K562 (cell line): ENCODE data around the gene AMFR. TPM values are rescaled to one million over a fixed set of nuclear protein-coding genes. Genes with fewer than 3 reads are reported as not detected.

Experiments used
- HDGF ChIP-seq: fragments of 450-650 bp; IDR thresholded peaks from 2 replicates; pipeline ENCODE4 v1.6.1; 2016
- ILF3 ChIP-seq: fragments of 450-650 bp; IDR thresholded peaks from 2 replicates; pipeline ENCODE4 v1.6.1; 2018; ENCODE audit warnings: antibody characterized with exemption, mild to moderate bottlenecking, moderate library complexity, borderline replicate concordance
- POLR2H ChIP-seq: IDR thresholded peaks from 2 replicates; pipeline ENCODE4 v1.6.1; 2016; ENCODE audit warnings: missing genetic modification characterization, low read depth, mild to moderate bottlenecking, control low read depth, missing compliant biosample characterization, moderate library complexity
- TEAD2 ChIP-seq: fragments of 450-650 bp; IDR thresholded peaks from 2 replicates; pipeline ENCODE4 v1.6.1; 2016; ENCODE audit warnings: missing genetic modification characterization, control low read depth, missing compliant biosample characterization
- ZNF224 ChIP-seq: sonication (generic); formaldehyde crosslinking; IDR thresholded peaks from 2 replicates; pipeline ENCODE4 v1.8.0; 2022; ENCODE audit warnings: mild to moderate bottlenecking, missing genetic modification reagents
- ZNF707 ChIP-seq: fragments of 250-450 bp; sonication (Bioruptor Pico); conservative IDR thresholded peaks from 2 replicates; pipeline ENCODE4 v1.8.0; 2022; ENCODE audit warnings: inconsistent platforms, mild to moderate bottlenecking, moderate library complexity
- ZSCAN29 ChIP-seq: fragments of 450-650 bp; IDR thresholded peaks from 2 replicates; pipeline ENCODE4 v1.6.1; 2017
- polyA plus RNA-seq, 8 experiments: library from polyadenylated mRNA; depleted of rRNA in 4 of 8; stranded (reverse) in 5 of 8; unstranded in 3 of 8; fragments of >200 nt; fragmentation: Nextera tagmentation in 2 of 8; fragmentation: Illumina TruSeq in 1 of 8; extraction: Ambion mirVana in 2 of 8; extraction: Trizol in 1 of 8; gene quantifications; 2 replicates each; pipeline versions ENCODE4 v1.2.1 to v1.2.3, GENCODE V29; 2011 to 2014; ENCODE audit warnings: inconsistent platforms in 1 of 8, missing spikeins in 1 of 8
- total RNA-seq, 7 experiments: library from RNA; depleted of rRNA in 6 of 7; stranded (reverse); fragments of >200 nt in 6 of 7; fragmentation: Illumina TruSeq in 2 of 7; extraction: Trizol in 2 of 7; gene quantifications; 2 replicates each; pipeline versions ENCODE4 v1.2.1 to v1.2.3, GENCODE V29; 2011 to 2021; ENCODE audit warnings: low replicate concordance in 1 of 7
- TF ChIP-seq, protein P1 (sequence below): fragments of 450-650 bp; formaldehyde crosslinking; IDR thresholded peaks from 2 replicates; pipeline ENCODE4 v1.4.0; 2022; ENCODE audit warnings: missing genetic modification characterization
- TF ChIP-seq, protein P2 (sequence below): IDR thresholded peaks from 2 replicates; pipeline ENCODE4 v1.6.1; 2014; ENCODE audit warnings: antibody characterized with exemption
- TF ChIP-seq, protein P3 (sequence below): fragments of 250-450 bp; sonication (Bioruptor Pico); IDR thresholded peaks from 2 replicates; pipeline ENCODE4 v1.5.0; 2021; ENCODE audit warnings: mild to moderate bottlenecking, borderline replicate concordance
- TF ChIP-seq, protein P4 (sequence below): fragments of 200-800 bp; sonication (Bioruptor generic); IDR thresholded peaks from 2 replicates; pipeline ENCODE4 v1.6.1; 2017; ENCODE audit warnings: missing genetic modification characterization, missing compliant biosample characterization
- TF ChIP-seq, protein P5 (sequence below): fragments of 450-650 bp; IDR thresholded peaks from 2 replicates; pipeline ENCODE4 v1.6.1; 2016; ENCODE audit warnings: low read depth, mild to moderate bottlenecking, moderate library complexity

The AMFR gene
- total and polyA plus RNA-seq, 9 of the 15 experiments (the other 6 are each of a cell fraction or from before 2014, with no cell fraction given) = 15.6 to 113 (median 58.4) TPM

DNA sequence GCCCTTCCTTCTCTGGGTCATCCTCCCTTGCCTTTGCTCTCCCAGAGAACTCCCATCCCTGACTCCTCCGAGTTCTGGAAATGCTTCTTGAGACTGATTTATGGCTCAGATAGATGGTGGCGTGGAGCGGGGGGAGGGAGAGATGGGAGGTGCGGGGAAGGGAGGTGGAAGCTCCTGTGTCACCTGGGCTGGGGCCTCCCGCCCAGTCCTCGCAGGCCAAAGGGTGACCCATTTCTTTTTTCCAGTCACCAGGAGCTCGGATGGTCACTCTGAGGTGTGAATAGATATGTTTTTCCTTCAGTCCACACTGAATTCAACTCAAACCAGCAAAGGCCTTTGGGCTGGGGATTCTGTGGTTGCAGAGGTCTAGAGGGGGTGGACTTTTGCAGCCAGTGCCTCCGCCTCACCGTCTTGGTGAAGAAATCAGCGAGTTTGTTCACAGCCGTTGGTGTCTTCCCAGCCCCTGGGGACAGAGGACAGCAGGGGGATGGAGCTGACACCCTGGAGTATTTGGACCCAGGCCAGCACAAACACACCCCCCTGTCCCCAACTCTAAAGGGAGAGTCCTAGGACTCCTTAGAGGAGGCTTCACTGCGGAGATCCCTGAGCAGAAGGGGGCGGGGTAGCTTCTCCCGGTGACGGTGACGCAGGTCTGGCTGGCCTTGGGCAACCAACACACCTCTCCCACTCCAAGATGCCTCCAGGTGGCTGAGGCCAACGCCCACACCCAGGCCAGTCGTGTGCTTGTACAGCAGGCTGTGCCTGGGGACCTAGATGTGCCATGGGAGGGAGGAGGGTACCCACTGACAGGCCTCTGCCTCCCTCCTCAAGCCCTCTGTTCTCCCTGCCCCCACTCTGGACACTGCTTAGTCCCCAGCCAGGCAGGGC lies 80.6 kb downstream of the AMFR start (continued):
- TF ChIP-seq, protein P1, sequence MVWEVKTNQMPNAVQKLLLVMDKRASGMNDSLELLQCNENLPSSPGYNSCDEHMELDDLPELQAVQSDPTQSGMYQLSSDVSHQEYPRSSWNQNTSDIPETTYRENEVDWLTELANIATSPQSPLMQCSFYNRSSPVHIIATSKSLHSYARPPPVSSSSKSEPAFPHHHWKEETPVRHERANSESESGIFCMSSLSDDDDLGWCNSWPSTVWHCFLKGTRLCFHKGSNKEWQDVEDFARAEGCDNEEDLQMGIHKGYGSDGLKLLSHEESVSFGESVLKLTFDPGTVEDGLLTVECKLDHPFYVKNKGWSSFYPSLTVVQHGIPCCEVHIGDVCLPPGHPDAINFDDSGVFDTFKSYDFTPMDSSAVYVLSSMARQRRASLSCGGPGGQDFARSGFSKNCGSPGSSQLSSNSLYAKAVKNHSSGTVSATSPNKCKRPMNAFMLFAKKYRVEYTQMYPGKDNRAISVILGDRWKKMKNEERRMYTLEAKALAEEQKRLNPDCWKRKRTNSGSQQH (CRISPR knock-in tag) = no peak
- TF ChIP-seq, protein P2, sequence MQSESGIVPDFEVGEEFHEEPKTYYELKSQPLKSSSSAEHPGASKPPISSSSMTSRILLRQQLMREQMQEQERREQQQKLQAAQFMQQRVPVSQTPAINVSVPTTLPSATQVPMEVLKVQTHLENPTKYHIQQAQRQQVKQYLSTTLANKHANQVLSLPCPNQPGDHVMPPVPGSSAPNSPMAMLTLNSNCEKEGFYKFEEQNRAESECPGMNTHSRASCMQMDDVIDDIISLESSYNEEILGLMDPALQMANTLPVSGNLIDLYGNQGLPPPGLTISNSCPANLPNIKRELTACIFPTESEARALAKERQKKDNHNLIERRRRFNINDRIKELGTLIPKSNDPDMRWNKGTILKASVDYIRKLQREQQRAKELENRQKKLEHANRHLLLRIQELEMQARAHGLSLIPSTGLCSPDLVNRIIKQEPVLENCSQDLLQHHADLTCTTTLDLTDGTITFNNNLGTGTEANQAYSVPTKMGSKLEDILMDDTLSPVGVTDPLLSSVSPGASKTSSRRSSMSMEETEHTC = no peak
- TF ChIP-seq, protein P3, sequence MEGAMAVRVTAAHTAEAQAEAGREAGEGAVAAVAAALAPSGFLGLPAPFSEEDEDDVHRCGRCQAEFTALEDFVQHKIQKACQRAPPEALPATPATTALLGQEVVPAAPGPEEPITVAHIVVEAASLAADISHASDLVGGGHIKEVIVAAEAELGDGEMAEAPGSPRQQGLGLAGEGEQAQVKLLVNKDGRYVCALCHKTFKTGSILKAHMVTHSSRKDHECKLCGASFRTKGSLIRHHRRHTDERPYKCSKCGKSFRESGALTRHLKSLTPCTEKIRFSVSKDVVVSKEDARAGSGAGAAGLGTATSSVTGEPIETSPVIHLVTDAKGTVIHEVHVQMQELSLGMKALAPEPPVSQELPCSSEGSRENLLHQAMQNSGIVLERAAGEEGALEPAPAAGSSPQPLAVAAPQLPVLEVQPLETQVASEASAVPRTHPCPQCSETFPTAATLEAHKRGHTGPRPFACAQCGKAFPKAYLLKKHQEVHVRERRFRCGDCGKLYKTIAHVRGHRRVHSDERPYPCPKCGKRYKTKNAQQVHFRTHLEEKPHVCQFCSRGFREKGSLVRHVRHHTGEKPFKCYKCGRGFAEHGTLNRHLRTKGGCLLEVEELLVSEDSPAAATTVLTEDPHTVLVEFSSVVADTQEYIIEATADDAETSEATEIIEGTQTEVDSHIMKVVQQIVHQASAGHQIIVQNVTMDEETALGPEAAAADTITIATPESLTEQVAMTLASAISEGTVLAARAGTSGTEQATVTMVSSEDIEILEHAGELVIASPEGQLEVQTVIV (CRISPR knock-in tag) = no peak
- no peak for TF ChIP-seq HDGF
- no peak for TF ChIP-seq ZSCAN29
- TF ChIP-seq ZNF707 (CRISPR knock-in tag) = no peak
- TF ChIP-seq, protein P4, sequence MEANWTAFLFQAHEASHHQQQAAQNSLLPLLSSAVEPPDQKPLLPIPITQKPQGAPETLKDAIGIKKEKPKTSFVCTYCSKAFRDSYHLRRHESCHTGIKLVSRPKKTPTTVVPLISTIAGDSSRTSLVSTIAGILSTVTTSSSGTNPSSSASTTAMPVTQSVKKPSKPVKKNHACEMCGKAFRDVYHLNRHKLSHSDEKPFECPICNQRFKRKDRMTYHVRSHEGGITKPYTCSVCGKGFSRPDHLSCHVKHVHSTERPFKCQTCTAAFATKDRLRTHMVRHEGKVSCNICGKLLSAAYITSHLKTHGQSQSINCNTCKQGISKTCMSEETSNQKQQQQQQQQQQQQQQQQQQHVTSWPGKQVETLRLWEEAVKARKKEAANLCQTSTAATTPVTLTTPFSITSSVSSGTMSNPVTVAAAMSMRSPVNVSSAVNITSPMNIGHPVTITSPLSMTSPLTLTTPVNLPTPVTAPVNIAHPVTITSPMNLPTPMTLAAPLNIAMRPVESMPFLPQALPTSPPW (CRISPR knock-in tag) = peak; percentile 53
- no peak for TF ChIP-seq ILF3
- no peak for TF ChIP-seq POLR2H (tag)
- TF ChIP-seq, protein P5, sequence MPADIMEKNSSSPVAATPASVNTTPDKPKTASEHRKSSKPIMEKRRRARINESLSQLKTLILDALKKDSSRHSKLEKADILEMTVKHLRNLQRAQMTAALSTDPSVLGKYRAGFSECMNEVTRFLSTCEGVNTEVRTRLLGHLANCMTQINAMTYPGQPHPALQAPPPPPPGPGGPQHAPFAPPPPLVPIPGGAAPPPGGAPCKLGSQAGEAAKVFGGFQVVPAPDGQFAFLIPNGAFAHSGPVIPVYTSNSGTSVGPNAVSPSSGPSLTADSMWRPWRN = no peak
- TF ChIP-seq TEAD2 = no peak
- no peak for TF ChIP-seq ZNF224 (CRISPR knock-in tag)
